ENCODE results near the gene IGFBP6. TPM values are rescaled to one million over a fixed set of nuclear protein-coding genes. Genes with fewer than 3 reads are reported as not detected.

The IGFBP6 gene
- total RNA-seq, 1 experiment from 2014 or later = 7.3 TPM

DNA sequence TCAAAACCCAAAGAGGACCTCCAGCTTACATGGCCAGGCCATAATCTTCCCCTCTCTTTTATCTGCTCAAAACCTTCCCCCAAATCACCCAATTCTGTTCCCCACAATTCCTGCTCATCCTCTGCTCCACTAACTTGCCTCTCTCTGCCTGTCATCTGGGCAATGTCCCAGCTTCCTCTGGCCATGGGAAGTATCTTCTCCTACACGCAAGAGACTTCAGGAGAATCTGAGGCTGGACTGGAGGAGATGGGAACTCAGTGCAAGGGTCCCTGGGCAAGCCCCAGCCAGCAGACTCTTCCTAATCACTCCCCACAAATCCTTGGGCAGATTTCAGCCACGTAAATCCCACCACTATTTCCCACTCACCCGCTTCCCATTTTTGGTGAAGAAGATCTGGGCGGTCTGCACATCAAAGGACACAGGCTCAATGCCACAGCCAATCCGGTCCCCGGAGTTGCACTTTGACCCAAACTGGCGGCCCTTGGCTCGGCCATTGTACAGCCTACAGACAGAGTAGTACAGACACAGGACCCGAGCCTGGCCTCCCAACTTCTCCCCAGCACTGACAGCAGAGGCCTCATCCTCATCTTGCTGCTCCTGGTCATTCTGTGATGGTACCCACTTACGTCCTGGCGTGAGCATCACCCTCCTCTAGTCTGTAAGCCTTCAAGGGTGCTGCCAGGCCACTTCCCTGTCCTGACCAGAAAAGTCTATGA, 23.0 kb upstream of the IGFBP6 start:
- H3K4me1 ChIP-seq (ENCODE audit: insufficient read depth, low read length, poor library complexity, severe bottlenecking) = peaks cover 21% of the 10 kb centered on the region
- POLR2A ChIA-PET (ENCODE audit: low non-redundant PET) = no interaction called here
- no peak for DNase-seq (ENCODE audit: low spot score)
- no peaks in the 10 kb centered on the region for H3K9me3 ChIP-seq (ENCODE audit: low read depth, low read length, poor library complexity, severe bottlenecking)
- CTCF ChIA-PET = interaction anchor here (0.5 to 1.1 kb wide), 2 partner anchors 23 to 24 kb away, joined by 3 to 4 read pairs; partner anchors contain the start of gene IGFBP6
- H3K27ac ChIP-seq (ENCODE audit: low read depth, low read length, poor library complexity, severe bottlenecking) = no peak overlapping the region
- BruUV-seq (replicated peaks) = no TSS peak
- H3K36me3 ChIP-seq (ENCODE audit: insufficient read depth, low read length, poor library complexity, severe bottlenecking) = peaks cover 12% of the 10 kb centered on the region
- TF ChIP-seq, protein P1, sequence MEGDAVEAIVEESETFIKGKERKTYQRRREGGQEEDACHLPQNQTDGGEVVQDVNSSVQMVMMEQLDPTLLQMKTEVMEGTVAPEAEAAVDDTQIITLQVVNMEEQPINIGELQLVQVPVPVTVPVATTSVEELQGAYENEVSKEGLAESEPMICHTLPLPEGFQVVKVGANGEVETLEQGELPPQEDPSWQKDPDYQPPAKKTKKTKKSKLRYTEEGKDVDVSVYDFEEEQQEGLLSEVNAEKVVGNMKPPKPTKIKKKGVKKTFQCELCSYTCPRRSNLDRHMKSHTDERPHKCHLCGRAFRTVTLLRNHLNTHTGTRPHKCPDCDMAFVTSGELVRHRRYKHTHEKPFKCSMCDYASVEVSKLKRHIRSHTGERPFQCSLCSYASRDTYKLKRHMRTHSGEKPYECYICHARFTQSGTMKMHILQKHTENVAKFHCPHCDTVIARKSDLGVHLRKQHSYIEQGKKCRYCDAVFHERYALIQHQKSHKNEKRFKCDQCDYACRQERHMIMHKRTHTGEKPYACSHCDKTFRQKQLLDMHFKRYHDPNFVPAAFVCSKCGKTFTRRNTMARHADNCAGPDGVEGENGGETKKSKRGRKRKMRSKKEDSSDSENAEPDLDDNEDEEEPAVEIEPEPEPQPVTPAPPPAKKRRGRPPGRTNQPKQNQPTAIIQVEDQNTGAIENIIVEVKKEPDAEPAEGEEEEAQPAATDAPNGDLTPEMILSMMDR (conservative IDR thresholded peaks at IDR 0.05; ENCODE audit: low read depth, low read length) = no peak
- no peak for TF ChIP-seq EZH2 (IDR thresholded peaks at IDR 0.05; ENCODE audit: borderline replicate concordance, low read depth, low read length, poor library complexity, severe bottlenecking)
- H3K27me3 ChIP-seq (replicated peaks; ENCODE audit: insufficient read depth, low read depth, low read length, poor library complexity) = no peaks in the 10 kb centered on the region
- no peak overlapping the region for H3K4me3 ChIP-seq (ENCODE audit: low read depth, low read length, poor library complexity, severe bottlenecking)
- intact Hi-C loops (cut with micrococcal nuclease; ENCODE audit: unreplicated experiment) = no loop called here

DNA sequence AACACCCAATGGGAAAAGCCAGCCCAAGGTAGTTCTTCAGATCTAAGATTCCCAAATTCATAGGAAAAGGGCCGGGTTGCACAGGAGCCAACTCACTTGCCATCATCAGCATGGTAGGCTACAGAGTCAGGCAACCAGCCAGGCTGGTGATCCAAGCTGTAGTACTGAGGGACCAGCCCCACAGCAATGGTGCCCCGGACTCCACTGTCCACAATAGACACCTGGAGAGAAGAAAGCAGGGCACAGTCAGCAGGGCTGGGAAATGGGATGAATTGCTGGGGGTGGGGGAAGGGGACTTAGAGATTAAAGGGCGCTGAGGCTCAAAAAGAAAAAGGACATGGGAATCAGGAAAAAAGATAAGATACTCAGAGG, 22.5 kb upstream of the IGFBP6 start:
- Histone ChIP-seq H3K27ac (ENCODE audit: low read depth, low read length, poor library complexity, severe bottlenecking) (no peak overlapping the region), H3K27me3 (replicated peaks; ENCODE audit: insufficient read depth, low read depth, low read length, poor library complexity) (no peaks in the 10 kb centered on the region), H3K4me3 (ENCODE audit: low read depth, low read length, poor library complexity, severe bottlenecking) (no peak overlapping the region), H3K9me3 (ENCODE audit: low read depth, low read length, poor library complexity, severe bottlenecking) (no peaks in the 10 kb centered on the region), H3K36me3 (ENCODE audit: insufficient read depth, low read length, poor library complexity, severe bottlenecking) (peaks cover 12% of the 10 kb centered on the region), H3K4me1 (ENCODE audit: insufficient read depth, low read length, poor library complexity, severe bottlenecking) (peaks cover 21% of the 10 kb centered on the region)
- TF ChIP-seq EZH2 (IDR thresholded peaks at IDR 0.05; ENCODE audit: borderline replicate concordance, low read depth, low read length, poor library complexity, severe bottlenecking) = no peak
- TF ChIP-seq, protein P1 (conservative IDR thresholded peaks at IDR 0.05; ENCODE audit: low read depth, low read length) = no peak
- intact Hi-C loops (cut with micrococcal nuclease; ENCODE audit: unreplicated experiment) = no loop called here
- CTCF ChIA-PET = no interaction called here
- POLR2A ChIA-PET (ENCODE audit: low non-redundant PET) = no interaction called here
- no TSS peak for BruUV-seq (replicated peaks)
- no peak for DNase-seq (ENCODE audit: low spot score)

DNA sequence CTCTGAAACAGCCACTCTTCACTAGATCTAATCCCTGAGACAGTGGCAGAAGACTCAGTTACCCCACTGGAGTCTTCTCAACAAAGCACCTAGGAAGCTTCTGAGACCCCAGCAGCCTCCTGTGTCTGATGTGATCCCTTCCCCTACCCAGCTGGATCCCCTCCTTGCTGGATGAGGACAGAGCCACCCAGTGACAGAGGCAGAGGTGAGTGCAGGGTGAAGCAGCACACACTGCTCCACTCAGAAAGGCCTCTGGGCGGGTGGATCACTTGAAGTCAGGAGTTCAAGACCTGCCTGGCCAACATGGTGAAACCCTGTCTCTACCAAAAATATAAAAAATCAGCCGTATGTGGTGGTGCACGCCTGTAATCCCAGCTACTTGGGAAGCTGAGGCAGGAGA, 21.0 kb upstream of the IGFBP6 start:
- ChIA-PET CTCF (interaction anchor here (0.9 kb wide), 1 partner anchor 10 kb away, joined by 3 read pairs; no protein-coding TSS in a partner anchor), POLR2A (ENCODE audit: low non-redundant PET) (no interaction called here)
- H3K27me3 ChIP-seq (replicated peaks; ENCODE audit: insufficient read depth, low read depth, low read length, poor library complexity) = no peaks in the 10 kb centered on the region
- BruUV-seq (replicated peaks) = no TSS peak
- peaks cover 9% of the 10 kb centered on the region for H3K36me3 ChIP-seq (ENCODE audit: insufficient read depth, low read length, poor library complexity, severe bottlenecking)
- H3K27ac ChIP-seq (ENCODE audit: low read depth, low read length, poor library complexity, severe bottlenecking) = no peak overlapping the region
- no peak overlapping the region for H3K4me3 ChIP-seq (ENCODE audit: low read depth, low read length, poor library complexity, severe bottlenecking)
- no peak for DNase-seq (ENCODE audit: low spot score)
- TF ChIP-seq EZH2 (IDR thresholded peaks at IDR 0.05; ENCODE audit: borderline replicate concordance, low read depth, low read length, poor library complexity, severe bottlenecking) = no peak
- TF ChIP-seq, protein P1 (conservative IDR thresholded peaks at IDR 0.05; ENCODE audit: low read depth, low read length) = no peak
- peaks cover 18% of the 10 kb centered on the region for H3K4me1 ChIP-seq (ENCODE audit: insufficient read depth, low read length, poor library complexity, severe bottlenecking)
- intact Hi-C loops (cut with micrococcal nuclease; ENCODE audit: unreplicated experiment) = no loop called here
- H3K9me3 ChIP-seq (ENCODE audit: low read depth, low read length, poor library complexity, severe bottlenecking) = no peaks in the 10 kb centered on the region

All from A673 (cell line).